Ramos (cell line): ENCODE results near the gene TAS2R43.
"Not testable (repeated sequence)": the region's sequence is repeated elsewhere in the genome, so short reads cannot be mapped to it uniquely, and the experiment has no call there.

ENCODE experiments used
- in situ Hi-C: fragments of 300-500 bp; cut with MboI; formaldehyde crosslinking; loops from one replicate; pipeline ENCODE4 v1.14.3; 2022; ENCODE audit warnings: low sequenced_read_pairs; ENCODE audit not compliant: unreplicated experiment

The TAS2R43 gene

GRCh38 chr12:11067514-11067913, 24.6 kb downstream of the TAS2R43 start:
- in situ Hi-C loops = no loop called here

GRCh38 chr12:11062194-11062593, 29.9 kb downstream of the TAS2R43 start, which contains the start of gene TAS2R46:
Gene TAS2R46 (minus strand): TSS chr12:11062294. CDS start chr12:11062294, 0 bp downstream.
- in situ Hi-C loops = not testable (repeated sequence)

- in situ Hi-C loops = no loop called here
These were observed 32.3 kb downstream of the TAS2R43 start for GRCh38 chr12:11059784-11060183.

- in situ Hi-C loops = no loop called here
These were observed 33.1 kb downstream of the TAS2R43 start for GRCh38 chr12:11059041-11059440.

GRCh38 chr12:11055306-11055705, 36.8 kb downstream of the TAS2R43 start:
- in situ Hi-C loops = no loop called here

GRCh38 chr12:11049806-11050531, 42.1 kb downstream of the TAS2R43 start:
- in situ Hi-C loops = not testable (repeated sequence)

GRCh38 chr12:11041366-11041765, 50.7 kb downstream of the TAS2R43 start:
- in situ Hi-C loops = not testable (repeated sequence)
